Loucy (cell line): Measurements from ENCODE around the gene SNX19.

Source experiments
- H2AFZ ChIP-seq: fragments of 200-600 bp; sonication (generic); 2 replicates; pipeline ENCODE4 v1.6.0; 2016; ENCODE audit warnings: antibody characterized with exemption, mild to moderate bottlenecking, low read length, moderate library complexity
- H3F3A ChIP-seq: fragments of 200-600 bp; 2 replicates; pipeline ENCODE4 v1.6.0; 2016; ENCODE audit warnings: antibody characterized with exemption, low read depth, mild to moderate bottlenecking
- H3K27me3 ChIP-seq: fragments of 200-600 bp; sonication (generic); 2 replicates; pipeline ENCODE4 v1.6.1; 2014; ENCODE audit warnings: low read length, mild to moderate bottlenecking; ENCODE audit not compliant: insufficient read depth, poor library complexity, severe bottlenecking
- H3K36me3 ChIP-seq: fragments of 200-600 bp; sonication (generic); 2 replicates; pipeline ENCODE4 v1.6.1; 2016; ENCODE audit warnings: low read length; ENCODE audit not compliant: insufficient read depth
- H3K4me1 ChIP-seq: fragments of 200-600 bp; sonication (generic); 2 replicates; pipeline ENCODE4 v1.5.1; 2014; ENCODE audit warnings: low read length, mild to moderate bottlenecking; ENCODE audit not compliant: insufficient read depth, poor library complexity, severe bottlenecking
- H3K4me2 ChIP-seq: fragments of 200-600 bp; sonication (generic); 2 replicates; pipeline ENCODE4 v1.6.0; 2014; ENCODE audit warnings: antibody characterized with exemption, low read length, low read depth, mild to moderate bottlenecking; ENCODE audit not compliant: poor library complexity, severe bottlenecking
- H3K4me3 ChIP-seq: fragments of 200-600 bp; sonication (generic); 2 replicates; pipeline ENCODE4 v1.5.1; 2014; ENCODE audit warnings: low read length, mild to moderate bottlenecking, mixed read lengths; ENCODE audit not compliant: poor library complexity, severe bottlenecking
- H3K79me2 ChIP-seq: fragments of 200-600 bp; sonication (generic); 2 replicates; pipeline ENCODE4 v1.6.1; 2014; ENCODE audit warnings: low read length; ENCODE audit not compliant: insufficient read depth
- H3K9ac ChIP-seq: fragments of 200-600 bp; sonication (generic); 2 replicates; pipeline ENCODE4 v1.6.0; 2014; ENCODE audit warnings: mild to moderate bottlenecking, low read depth, low read length, moderate library complexity; ENCODE audit not compliant: poor library complexity, severe bottlenecking
- H3K9me2 ChIP-seq: fragments of 200-600 bp; sonication (generic); replicated peaks from 2 replicates; pipeline ENCODE4 v1.6.1; 2016; ENCODE audit warnings: low read depth, low read length, mixed read lengths
- H3K9me3 ChIP-seq: fragments of 200-600 bp; sonication (generic); 2 replicates; pipeline ENCODE4 v1.6.1; 2014; ENCODE audit warnings: mild to moderate bottlenecking, antibody characterized with exemption, low read length, low read depth; ENCODE audit not compliant: insufficient read depth
- H4K20me1 ChIP-seq: fragments of 200-600 bp; sonication (generic); 2 replicates; pipeline ENCODE4 v1.6.0; 2014; ENCODE audit warnings: antibody characterized with exemption, low read length, mild to moderate bottlenecking; ENCODE audit not compliant: insufficient read depth, poor library complexity, severe bottlenecking
- CTCF ChIP-seq: fragments of 200-600 bp; sonication (generic); conservative IDR thresholded peaks from 2 replicates; pipeline ENCODE4 v1.5.1; 2014; ENCODE audit warnings: mild to moderate bottlenecking, antibody characterized with exemption, low read length
- EZH2phosphoT487 ChIP-seq: fragments of 200-600 bp; IDR thresholded peaks from 2 replicates; pipeline ENCODE4 v1.6.1; 2018; ENCODE audit warnings: antibody characterized with exemption, mild to moderate bottlenecking, moderate library complexity, borderline replicate concordance

Gene SNX19

GRCh38 chr11:130825983-130826382, 90.3 kb downstream of the SNX19 start:
- no peaks in the 10 kb centered on the region for H3K79me2 ChIP-seq
- TF ChIP-seq EZH2phosphoT487 (no peak), CTCF (no peak)
- H3K9me3 ChIP-seq: no peaks in the 10 kb centered on the region
- H2AFZ ChIP-seq: no peak overlapping the region
- no peak overlapping the region for H3K4me2 ChIP-seq
- no peaks in the 10 kb centered on the region for H3K9me2 ChIP-seq
- H3K4me3 ChIP-seq: no peak overlapping the region
- H3K27me3 ChIP-seq: no peaks in the 10 kb centered on the region
- H4K20me1 ChIP-seq: no peaks in the 10 kb centered on the region
- no peaks in the 10 kb centered on the region for H3F3A ChIP-seq
- no peak overlapping the region for H3K9ac ChIP-seq
- no peaks in the 10 kb centered on the region for H3K4me1 ChIP-seq
- no peaks in the 10 kb centered on the region for H3K36me3 ChIP-seq

- H3K79me2 ChIP-seq: no peaks in the 10 kb centered on the region
- H3K4me1 ChIP-seq: no peaks in the 10 kb centered on the region
- no peak overlapping the region for H3K4me3 ChIP-seq
- no peaks in the 10 kb centered on the region for H3K9me3 ChIP-seq
- H2AFZ ChIP-seq: no peak overlapping the region
- H3K4me2 ChIP-seq: no peak overlapping the region
- no peak overlapping the region for H3K9ac ChIP-seq
- no peaks in the 10 kb centered on the region for H3K36me3 ChIP-seq
- no peaks in the 10 kb centered on the region for H3F3A ChIP-seq
- H3K9me2 ChIP-seq: no peaks in the 10 kb centered on the region
- no peaks in the 10 kb centered on the region for H4K20me1 ChIP-seq
- H3K27me3 ChIP-seq: no peaks in the 10 kb centered on the region
- TF ChIP-seq CTCF: no peak
- no peak for TF ChIP-seq EZH2phosphoT487
Measured at GRCh38 chr11:130825561-130825960, 90.7 kb downstream of the SNX19 start.
